Transverse colon (tissue), 3 donors: ENCODE measurements around the gene OLFM2.

Experiments
- CTCF ChIP-seq, 5 experiments: fragments of 200-600 bp in 3 of 5; fragments of 450-650 bp in 2 of 5; sonication (generic) in 3 of 5; IDR thresholded peaks; 1 replicate in 2 of 5; 2 replicates in 3 of 5; pipeline ENCODE4 v1.5.1; 2016 to 2017; ENCODE audit warnings: antibody characterized with exemption in 5 of 5, inconsistent platforms in 3 of 5, mild to moderate bottlenecking in 2 of 5, moderate library complexity in 1 of 5
- EP300 ChIP-seq: sonication (generic); formaldehyde crosslinking; IDR thresholded peaks from one replicate; pipeline ENCODE4 v1.6.1; 2017; ENCODE audit warnings: antibody characterized with exemption, low read depth
- POLR2A ChIP-seq: fragments of 450-650 bp; IDR thresholded peaks from one replicate; pipeline ENCODE4 v1.6.1; 2016; ENCODE audit warnings: antibody characterized with exemption, mild to moderate bottlenecking, moderate library complexity

- TF ChIP-seq CTCF (IDR thresholded peaks at IDR 0.05), result no peak
- TF ChIP-seq POLR2A, result no peak
- TF ChIP-seq EP300, result no peak
These were observed 86.5 kb downstream of the OLFM2 start for GRCh38 chr19:9849791-9850190.
